Stimulated activated CD4-positive, alpha-beta T cell treated with anti-CD3 and anti-CD28 coated beads, Interleukin-4, amount 100 ng/mL, for 1 hour (primary cell): Measurements from ENCODE around the gene RALGAPA2.

Source experiments
- DNase-seq: peaks from one replicate; pipeline ENCODE4 v3.0.0-alpha.2; 2020

RALGAPA2 gene

GRCh38 chr20:20423117-20423516 lies 289.3 kb downstream of the RALGAPA2 start:
- DNase-seq, result no peak

GRCh38 chr20:20417876-20418676 lies 294.4 kb downstream of the RALGAPA2 start:
- no peak for DNase-seq

GRCh38 chr20:20415321-20415720 lies 297.1 kb downstream of the RALGAPA2 start:
- DNase-seq, result no peak

- DNase-seq, result no peak
Observed at GRCh38 chr20:20414640-20415220, 297.7 kb downstream of the RALGAPA2 start.

- no peak for DNase-seq
Observed at GRCh38 chr20:20413810-20414281, 298.6 kb downstream of the RALGAPA2 start.

- DNase-seq, result no peak
Observed at GRCh38 chr20:20412750-20413149, 299.7 kb downstream of the RALGAPA2 start.

GRCh38 chr20:20411836-20412235 lies 300.6 kb downstream of the RALGAPA2 start:
- no peak for DNase-seq

GRCh38 chr20:20411402-20411801 lies 301.0 kb downstream of the RALGAPA2 start:
- DNase-seq, result no peak

GRCh38 chr20:20410678-20411077 lies 301.8 kb downstream of the RALGAPA2 start:
- no peak for DNase-seq

GRCh38 chr20:20409331-20409730 lies 303.1 kb downstream of the RALGAPA2 start:
- DNase-seq, result no peak

- DNase-seq, result no peak
Observed at GRCh38 chr20:20407891-20408805, 304.3 kb downstream of the RALGAPA2 start.

GRCh38 chr20:20406306-20406705 lies 306.1 kb downstream of the RALGAPA2 start:
- no peak for DNase-seq

- DNase-seq, result no peak
Observed at GRCh38 chr20:20405623-20406022, 306.8 kb downstream of the RALGAPA2 start.

- no peak for DNase-seq
Observed at GRCh38 chr20:20404633-20405032, 307.8 kb downstream of the RALGAPA2 start.

- DNase-seq, result no peak
Observed at GRCh38 chr20:20401991-20402390, 310.5 kb downstream of the RALGAPA2 start.

GRCh38 chr20:20399531-20400500 lies 312.6 kb downstream of the RALGAPA2 start:
- no peak for DNase-seq

- no peak for DNase-seq
Observed at GRCh38 chr20:20398123-20398522, 314.3 kb downstream of the RALGAPA2 start.

GRCh38 chr20:20396794-20397193 lies 315.6 kb downstream of the RALGAPA2 start:
- no peak for DNase-seq

GRCh38 chr20:20395903-20396568 lies 316.4 kb downstream of the RALGAPA2 start:
- no peak for DNase-seq

GRCh38 chr20:20395087-20395486 lies 317.4 kb downstream of the RALGAPA2 start:
- no peak for DNase-seq
